SK-N-MC (cell line): ENCODE measurements around the gene LNX1.

ENCODE experiments used
- EZH2 ChIP-seq: fragments of 200-600 bp; sonication (generic); IDR thresholded peaks from one replicate; pipeline ENCODE4 v1.6.1; 2017; ENCODE audit warnings: antibody characterized with exemption
- POLR2AphosphoS5 ChIP-seq: IDR thresholded peaks from 2 replicates; pipeline ENCODE4 v1.6.1; 2012; ENCODE audit warnings: mild to moderate bottlenecking, low read depth, low read length, borderline replicate concordance

DNA sequence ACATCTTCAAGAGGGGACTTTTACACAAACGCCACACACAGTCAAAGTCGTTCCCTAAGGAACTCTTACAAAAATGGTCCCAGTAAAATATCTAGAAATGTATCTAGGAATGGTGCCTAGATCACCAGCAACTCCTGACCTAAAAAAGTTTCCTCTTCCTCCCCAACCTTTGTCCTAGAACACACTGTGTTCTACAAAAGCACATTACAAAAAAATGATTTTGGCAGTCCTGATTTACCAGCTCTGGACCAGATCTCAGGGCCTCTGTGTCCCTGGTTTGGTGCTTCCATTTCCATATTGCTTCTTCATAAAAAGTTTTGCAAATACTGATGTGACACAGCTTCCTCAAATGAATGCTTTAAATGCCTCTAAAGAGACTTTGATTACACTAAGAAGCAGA, 55.0 kb downstream of the LNX1 start:
- no peak for TF ChIP-seq POLR2AphosphoS5
- no peak for TF ChIP-seq EZH2
